Activated T-cell treated with anti-CD3 and anti-CD28 coated beads for 24 hours (primary cell): Measurements from ENCODE around the gene MOB1B.
"Not testable (repeated sequence)": the region's sequence is repeated elsewhere in the genome, so short reads cannot be mapped to it uniquely, and the experiment has no call there.

Experiments used
- DNase-seq: peaks from one replicate; pipeline ENCODE4 v3.0.0-alpha.2; 2020; ENCODE audit warnings: low read depth

Gene MOB1B

GRCh38 chr4:70956549-70957210 lies 54.5 kb downstream of the MOB1B start:
- DNase-seq = no peak

GRCh38 chr4:70958681-70959080 lies 56.5 kb downstream of the MOB1B start:
- no peak for DNase-seq

DNA sequence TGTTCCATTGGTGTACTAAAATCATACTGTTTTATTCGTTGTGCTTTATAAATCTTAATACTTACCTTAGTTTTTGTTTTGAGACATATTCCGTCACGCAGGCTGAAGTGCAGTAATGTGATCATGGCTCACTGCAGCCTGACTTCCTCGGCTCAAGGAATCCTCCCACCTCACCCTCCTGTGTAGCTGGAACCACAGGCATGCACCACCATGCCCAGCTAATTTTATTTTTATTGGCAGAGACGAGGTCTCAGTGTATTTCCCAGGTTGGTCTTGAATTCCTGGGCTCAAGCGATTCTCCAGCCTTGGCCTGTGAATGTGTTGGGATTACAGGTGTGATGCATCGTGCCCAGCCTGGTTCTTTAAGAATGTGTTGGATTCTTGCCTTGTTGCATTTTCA lies 66.9 kb downstream of the MOB1B start:
- DNase-seq = no peak

DNA sequence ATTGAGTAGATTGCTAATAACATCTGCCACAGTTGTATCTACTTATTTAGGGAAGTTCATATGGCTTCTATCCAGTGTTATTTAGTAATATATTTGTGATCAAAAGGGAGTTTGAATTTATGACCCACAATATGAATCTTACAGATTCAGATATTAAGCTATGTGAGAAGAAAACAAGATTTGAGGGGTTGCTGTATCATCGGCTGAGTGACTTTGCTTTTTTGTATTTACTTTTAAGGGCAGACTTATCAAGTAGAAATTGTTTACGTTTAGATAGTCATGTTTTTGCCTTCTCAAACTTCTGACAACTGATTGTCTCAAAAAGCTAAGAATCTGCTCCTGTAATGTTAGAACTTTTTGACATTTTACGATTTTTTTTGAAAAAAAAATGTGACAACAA lies 74.1 kb downstream of the MOB1B start:
- no peak for DNase-seq

DNA sequence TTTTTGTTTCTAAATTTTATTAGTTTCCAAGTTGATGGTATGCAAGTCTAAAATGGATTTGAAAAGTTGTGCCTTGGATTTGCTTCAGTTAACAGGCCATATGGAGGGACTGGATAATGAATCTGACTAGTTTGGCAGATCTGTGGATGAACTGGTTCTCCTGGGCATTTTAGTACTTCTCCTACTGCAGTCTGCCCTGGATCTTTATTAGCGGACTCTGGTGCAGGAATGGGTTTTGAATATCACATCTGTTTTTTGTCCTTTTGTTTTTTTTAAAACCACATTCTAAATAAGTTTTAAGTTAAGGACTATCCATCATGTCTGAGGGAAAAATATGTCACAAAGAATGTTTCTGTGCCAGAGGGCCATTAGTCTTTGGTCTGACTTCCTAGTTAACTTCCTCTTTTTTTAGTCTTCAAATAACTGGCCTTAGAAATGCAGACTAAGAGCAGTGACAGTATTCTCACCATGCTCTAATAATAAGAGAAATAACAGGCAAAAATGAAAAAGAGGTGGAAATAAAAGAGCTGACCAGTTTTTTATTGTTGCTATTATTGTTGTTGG lies 77.4 kb downstream of the MOB1B start:
- no peak for DNase-seq

DNA sequence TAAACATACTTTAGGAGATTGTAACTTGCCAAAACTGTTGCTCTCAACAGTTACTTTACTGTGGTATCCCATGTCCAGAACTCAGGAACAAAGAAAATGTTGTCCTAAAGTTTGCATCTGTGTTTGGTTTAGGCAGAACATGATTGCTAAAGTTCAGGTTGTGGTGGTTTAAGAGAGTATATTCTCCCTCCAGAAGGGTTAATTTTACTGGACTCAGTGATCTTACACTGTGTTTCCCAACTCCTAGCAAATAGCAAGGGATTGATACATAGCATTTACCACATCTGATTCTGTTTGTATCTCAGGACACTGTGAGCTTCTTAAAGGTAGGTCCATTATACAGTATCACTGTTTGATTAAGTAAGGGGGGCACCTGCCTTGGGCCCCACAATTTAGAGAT lies 78.0 kb downstream of the MOB1B start:
- no peak for DNase-seq

GRCh38 chr4:70984106-70984505 lies 81.9 kb downstream of the MOB1B start:
- DNase-seq = no peak

- DNase-seq = no peak
Observed at GRCh38 chr4:70984589-70984988, 82.4 kb downstream of the MOB1B start.

- DNase-seq = no peak
Observed at GRCh38 chr4:70991596-70991995, 89.4 kb downstream of the MOB1B start.

DNA sequence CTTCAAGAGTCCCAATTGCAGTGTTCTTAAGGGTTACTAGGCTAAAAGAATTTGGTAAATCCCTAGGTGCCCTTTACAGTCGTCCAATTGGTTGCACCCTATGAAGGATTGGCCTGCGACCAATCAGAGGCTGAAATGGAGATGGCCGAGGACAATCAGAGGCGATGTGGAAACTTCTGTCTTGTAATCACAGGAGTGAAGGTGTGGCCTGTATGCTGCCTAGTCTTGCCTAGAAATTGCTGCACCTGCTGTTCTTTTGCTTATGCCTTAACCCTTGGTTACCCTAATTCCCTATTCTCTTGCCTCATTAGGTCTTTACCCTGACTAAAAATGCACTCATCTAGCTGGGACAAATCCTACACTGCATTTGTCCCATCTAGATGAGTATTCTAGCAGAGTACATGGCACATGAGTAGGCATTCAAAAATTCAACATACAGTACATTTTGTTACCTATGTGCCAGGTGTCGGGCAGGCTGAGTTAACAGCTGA lies 90.3 kb downstream of the MOB1B start:
- DNase-seq = no peak

- DNase-seq = peak; percentile 86
Observed at GRCh38 chr4:70993181-70994068, 91.3 kb downstream of the MOB1B start, which contains the start of gene DCK. Gene DCK, plus strand, starts transcription at chr4:70993649. Its CDS starts 187 bp downstream, at chr4:70993836.

GRCh38 chr4:70994069-70994366 lies 91.8 kb downstream of the MOB1B start:
- DNase-seq = no peak

DNA sequence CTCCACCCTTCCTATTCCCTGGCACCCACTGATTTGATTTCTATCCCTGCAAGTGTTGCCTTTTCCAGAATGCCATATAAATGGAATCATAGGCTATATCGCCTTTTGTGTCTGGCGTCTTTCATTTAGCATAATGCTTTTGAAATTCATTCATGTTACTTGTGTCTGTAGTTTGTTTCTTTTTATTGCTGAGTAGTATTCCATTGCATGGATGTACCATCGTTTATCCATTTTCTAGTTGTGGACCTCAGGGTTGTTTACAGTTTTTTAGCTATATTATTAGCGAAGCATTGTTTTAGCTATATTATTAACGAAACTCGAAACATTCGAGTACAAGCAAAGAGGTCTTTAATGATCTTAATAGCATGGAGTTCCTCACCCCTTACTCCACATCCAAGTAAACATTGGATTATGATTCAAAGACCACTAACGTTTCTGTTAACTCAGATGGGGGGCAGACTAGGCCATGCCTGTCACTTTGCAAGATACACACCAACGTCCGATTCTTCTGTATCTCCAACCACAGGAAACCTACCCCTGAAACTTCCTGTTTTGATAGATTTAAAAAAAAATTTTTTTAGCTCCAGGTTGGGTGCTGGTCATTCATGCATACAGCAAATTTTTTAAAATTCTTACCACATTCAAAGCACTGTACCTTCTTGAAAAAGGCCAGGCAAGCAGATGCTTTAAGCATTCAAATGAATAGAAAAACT lies 92.4 kb downstream of the MOB1B start:
- DNase-seq = no peak

DNA sequence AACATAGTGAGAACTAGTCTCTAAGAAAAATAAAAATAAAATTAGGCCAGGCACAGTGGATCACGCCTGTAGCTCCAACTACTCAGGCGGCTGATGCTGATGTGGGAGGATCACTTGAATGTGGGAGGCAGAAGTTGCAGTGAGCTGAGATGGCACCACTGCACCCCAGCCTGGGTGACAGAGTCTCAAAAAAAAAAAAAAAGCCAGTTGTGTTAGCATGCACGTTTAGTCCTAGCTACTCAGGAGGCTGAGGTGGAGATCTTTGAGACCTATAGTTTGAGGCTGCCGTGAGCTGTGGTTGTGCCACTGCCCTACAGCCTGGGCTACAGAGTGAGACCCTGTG lies 93.8 kb downstream of the MOB1B start:
- no peak for DNase-seq

DNA sequence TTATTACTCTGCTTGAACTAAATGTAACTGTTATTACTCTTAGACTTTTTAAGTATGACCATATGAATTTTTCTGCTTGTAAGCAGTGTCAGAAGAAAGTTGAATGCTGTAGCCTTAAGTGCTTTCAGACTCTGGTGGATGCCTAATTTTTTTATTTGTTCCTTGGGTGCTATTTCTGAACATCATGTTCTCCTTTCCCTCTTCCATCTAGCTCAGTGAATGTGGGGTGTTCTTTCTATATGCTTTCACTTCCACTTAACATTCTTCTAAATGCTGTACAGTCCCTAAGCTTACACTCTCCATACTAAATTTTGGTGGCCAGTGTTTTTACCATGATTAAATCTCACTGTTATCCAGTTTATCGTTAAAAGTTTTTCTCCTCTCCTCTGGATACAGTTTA lies 94.9 kb downstream of the MOB1B start:
- no peak for DNase-seq

DNA sequence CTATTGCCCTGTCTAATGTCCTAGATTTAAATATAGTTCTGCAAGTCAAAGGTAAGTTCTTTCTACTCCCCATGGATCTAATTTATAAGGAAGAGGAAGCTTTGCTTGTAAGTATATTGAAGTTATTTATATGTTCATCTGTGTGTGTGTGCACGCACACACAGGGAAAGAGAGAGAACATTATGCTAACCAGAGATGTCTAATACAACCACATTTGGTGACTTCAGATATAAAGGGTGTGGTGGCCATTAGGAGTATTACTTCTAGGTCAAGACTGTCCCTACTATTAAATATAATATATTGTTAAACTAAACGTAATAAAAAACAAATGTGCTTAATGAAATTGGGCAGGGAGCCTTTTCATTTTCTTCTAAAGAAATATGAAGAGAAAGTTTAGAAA lies 95.4 kb downstream of the MOB1B start:
- DNase-seq = no peak

GRCh38 chr4:70999639-71000038 lies 97.5 kb downstream of the MOB1B start:
- DNase-seq = not testable (repeated sequence)

- not testable (repeated sequence) for DNase-seq
Observed at GRCh38 chr4:71001363-71001762, 99.2 kb downstream of the MOB1B start.

- DNase-seq = no peak
Observed at GRCh38 chr4:71004281-71004851, 102.2 kb downstream of the MOB1B start.

DNA sequence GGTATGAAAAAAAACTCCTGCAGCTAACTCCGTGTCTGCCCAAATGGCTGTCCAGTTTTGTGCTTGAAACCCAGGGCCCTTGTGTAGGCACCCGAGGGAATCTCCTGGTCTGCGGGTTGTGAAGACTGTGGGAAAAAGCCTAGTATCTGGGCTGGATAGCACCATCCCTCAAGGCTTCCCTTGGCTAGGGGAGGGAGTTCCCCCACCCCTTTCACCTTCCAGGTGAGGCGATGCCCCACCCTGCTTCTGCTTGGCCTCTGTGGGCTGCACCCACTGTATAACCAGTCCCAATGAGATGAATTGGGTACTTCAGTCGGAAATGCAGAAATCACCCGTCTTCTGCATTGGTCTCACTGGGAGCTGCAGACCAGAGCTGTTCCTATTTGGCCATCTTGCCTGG lies 102.9 kb downstream of the MOB1B start:
- DNase-seq = not testable (repeated sequence)

DNA sequence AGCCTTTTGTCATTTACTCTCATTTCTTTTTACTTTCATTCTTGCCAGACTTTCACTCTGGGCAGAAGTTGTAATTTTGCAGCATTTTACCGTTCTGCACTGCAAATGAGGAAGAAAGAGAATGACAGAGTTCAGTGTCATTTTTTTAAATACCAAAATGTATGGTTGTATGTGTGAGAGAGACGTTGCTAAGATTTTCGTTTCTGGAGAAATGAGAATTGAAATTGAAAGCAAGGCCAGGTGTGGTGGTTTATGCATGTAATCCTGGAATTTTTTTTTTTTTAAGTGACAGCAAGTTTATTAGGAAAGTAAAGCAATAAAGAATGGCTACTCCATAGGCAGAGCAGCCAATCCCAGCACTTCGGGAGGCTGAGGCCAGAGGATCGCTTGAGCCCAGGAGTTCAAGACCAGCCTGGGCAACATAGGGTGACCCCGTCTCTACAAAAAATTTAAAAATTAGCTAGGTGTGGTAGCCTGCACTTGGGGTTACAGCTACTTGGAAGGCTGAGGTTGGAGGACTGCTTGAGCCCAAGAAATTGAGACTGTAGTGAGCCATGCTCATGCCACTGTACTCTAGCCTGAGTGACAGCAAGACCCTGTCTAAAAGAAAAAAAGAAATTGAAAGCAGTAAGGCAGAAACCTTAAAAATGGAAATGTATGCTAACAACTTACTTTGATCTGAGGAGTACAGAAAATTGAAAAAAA lies 104.2 kb downstream of the MOB1B start:
- no peak for DNase-seq

- DNase-seq = no peak
Observed at GRCh38 chr4:71008196-71008595, 106.0 kb downstream of the MOB1B start.
